ENCODE measurements around the gene FAAP20.

Gene FAAP20

DNA sequence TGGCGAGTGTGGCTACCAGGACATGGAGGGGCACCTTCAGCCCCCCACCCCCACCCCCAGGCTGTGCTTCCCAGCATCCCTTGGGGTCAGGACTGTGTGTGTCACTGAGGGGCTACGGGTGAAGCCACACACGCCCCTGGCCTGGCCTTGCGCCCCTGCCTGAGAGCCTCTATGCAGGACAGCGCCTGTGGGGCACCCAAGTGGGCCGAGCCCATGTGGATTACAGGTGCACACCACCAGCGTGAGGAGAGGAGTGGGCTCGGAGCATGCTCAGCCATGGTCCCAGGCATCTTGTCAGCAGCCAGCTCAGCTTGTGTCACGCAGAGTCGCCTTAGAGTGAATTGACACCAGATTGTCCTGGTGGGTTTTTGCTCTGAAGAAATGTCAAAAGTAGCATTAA, 27.9 kb downstream of the FAAP20 start:
- peak overlapping the region; percentile 28 for H3K18ac ChIP-seq (ENCODE audit: low read length)
- no peak overlapping the region for H2AK5ac ChIP-seq (ENCODE audit: low read length)
- H3K79me2 ChIP-seq (ENCODE audit: control insufficient read depth, insufficient read depth, low read length, poor library complexity): peaks cover 2% of the 10 kb centered on the region
- H2AFZ ChIP-seq (ENCODE audit: insufficient read depth, low read length, poor library complexity): no peak overlapping the region
- no peak overlapping the region for H3K4me2 ChIP-seq (ENCODE audit: low read length)
- no peak overlapping the region for H3K4me3 ChIP-seq (ENCODE audit: low read depth, low read length)
- no peak overlapping the region for H2BK5ac ChIP-seq (ENCODE audit: low read depth, low read length, poor library complexity)
- peak overlapping the region; percentile 30 for H4K8ac ChIP-seq (ENCODE audit: low read depth, low read length)
- H2BK120ac ChIP-seq (ENCODE audit: insufficient read depth, low read length, poor library complexity): peak overlapping the region; percentile 28
- no peak overlapping the region for H3K4ac ChIP-seq (ENCODE audit: low read depth, low read length)
- WGBS (ENCODE audit: extremely low coverage, insufficient coverage, insufficient read length): no CpG with 5 or more reads among the region's 10 CpGs
- peaks cover 2% of the 10 kb centered on the region for H3K9me3 ChIP-seq (ENCODE audit: insufficient read depth, low read depth, low read length)
- no peak overlapping the region for H3K27ac ChIP-seq (ENCODE audit: low read depth, low read length)
- H3K4me1 ChIP-seq (ENCODE audit: control insufficient read depth in 1 of 2, insufficient read depth in 2 of 2, low read length in 2 of 2): peaks cover 6 to 11% of the 10 kb centered on the region in 2 experiments
- H3K36me3 ChIP-seq (ENCODE audit: control insufficient read depth in 1 of 2, insufficient read depth in 2 of 2, low read length in 2 of 2): peaks cover 35 to 39% of the 10 kb centered on the region in 2 experiments
- no peak overlapping the region for H3K23ac ChIP-seq (ENCODE audit: low read length)
- H3K27me3 ChIP-seq (ENCODE audit: insufficient read depth, low read length): no peaks in the 10 kb centered on the region
- no peak overlapping the region for H3K9ac ChIP-seq (ENCODE audit: low read length)
- H3K14ac ChIP-seq (ENCODE audit: low read length): peak overlapping the region; percentile 28
- peak overlapping the region; percentile 25 for H4K91ac ChIP-seq (ENCODE audit: low read depth, low read length)
- peaks cover 3% of the 10 kb centered on the region for H3K79me1 ChIP-seq (ENCODE audit: low read length)
- no peak overlapping the region for H4K12ac ChIP-seq (ENCODE audit: low read depth, low read length)
- no peak overlapping the region for H2BK12ac ChIP-seq (ENCODE audit: low read length)
- no peak for DNase-seq

DNA sequence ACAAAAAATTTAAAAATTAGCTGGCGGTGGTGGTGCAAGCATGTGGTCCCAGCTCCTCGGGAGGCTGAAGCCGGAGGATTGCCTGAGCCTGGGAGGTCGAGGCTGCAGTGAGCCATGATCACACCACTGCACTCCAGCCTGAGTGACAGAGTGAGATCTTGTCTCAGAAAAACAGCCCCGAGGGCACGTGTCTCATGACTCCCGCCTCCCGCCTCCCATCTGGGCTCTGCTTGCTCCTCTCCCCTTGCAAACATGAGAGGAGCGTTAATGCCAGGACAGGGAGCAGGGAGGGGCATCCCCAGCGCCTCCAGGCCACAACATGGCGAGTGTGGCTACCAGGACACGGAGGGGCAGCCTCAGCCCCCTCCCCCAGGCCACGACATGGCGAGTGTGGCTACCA, 28.3 kb downstream of the FAAP20 start:
- Histone ChIP-seq H4K12ac (ENCODE audit: low read depth, low read length) (no peak overlapping the region), H2BK120ac (ENCODE audit: insufficient read depth, low read length, poor library complexity) (peak overlapping the region; percentile 28), H3K18ac (ENCODE audit: low read length) (peak overlapping the region; percentile 28), H3K4ac (ENCODE audit: low read depth, low read length) (no peak overlapping the region), H4K91ac (ENCODE audit: low read depth, low read length) (peak overlapping the region; percentile 25), H3K4me3 (ENCODE audit: low read depth, low read length) (no peak overlapping the region), H2BK5ac (ENCODE audit: low read depth, low read length, poor library complexity) (no peak overlapping the region), H3K79me1 (ENCODE audit: low read length) (peaks cover 3% of the 10 kb centered on the region), H2BK12ac (ENCODE audit: low read length) (no peak overlapping the region), H2AFZ (ENCODE audit: insufficient read depth, low read length, poor library complexity) (no peak overlapping the region), H3K79me2 (ENCODE audit: control insufficient read depth, insufficient read depth, low read length, poor library complexity) (peaks cover 2% of the 10 kb centered on the region), H3K23ac (ENCODE audit: low read length) (no peak overlapping the region), H3K4me1 (ENCODE audit: control insufficient read depth in 1 of 2, insufficient read depth in 2 of 2, low read length in 2 of 2) (peaks cover 6 to 11% of the 10 kb centered on the region in 2 experiments), H3K27me3 (ENCODE audit: insufficient read depth, low read length) (no peaks in the 10 kb centered on the region), H3K9ac (ENCODE audit: low read length) (no peak overlapping the region), H3K14ac (ENCODE audit: low read length) (peak overlapping the region; percentile 28), H4K8ac (ENCODE audit: low read depth, low read length) (peak overlapping the region; percentile 30), H3K36me3 (ENCODE audit: control insufficient read depth in 1 of 2, insufficient read depth in 2 of 2, low read length in 2 of 2) (peaks cover 33 to 38% of the 10 kb centered on the region in 2 experiments), H3K9me3 (ENCODE audit: insufficient read depth, low read depth, low read length) (peaks cover 2% of the 10 kb centered on the region), H3K27ac (ENCODE audit: low read depth, low read length) (no peak overlapping the region), H2AK5ac (ENCODE audit: low read length) (no peak overlapping the region), H3K4me2 (ENCODE audit: low read length) (no peak overlapping the region)
- peak; percentile 93 to 96 for DNase-seq
- WGBS (ENCODE audit: extremely low coverage, insufficient coverage, insufficient read length): no CpG with 5 or more reads among the region's 14 CpGs

DNA sequence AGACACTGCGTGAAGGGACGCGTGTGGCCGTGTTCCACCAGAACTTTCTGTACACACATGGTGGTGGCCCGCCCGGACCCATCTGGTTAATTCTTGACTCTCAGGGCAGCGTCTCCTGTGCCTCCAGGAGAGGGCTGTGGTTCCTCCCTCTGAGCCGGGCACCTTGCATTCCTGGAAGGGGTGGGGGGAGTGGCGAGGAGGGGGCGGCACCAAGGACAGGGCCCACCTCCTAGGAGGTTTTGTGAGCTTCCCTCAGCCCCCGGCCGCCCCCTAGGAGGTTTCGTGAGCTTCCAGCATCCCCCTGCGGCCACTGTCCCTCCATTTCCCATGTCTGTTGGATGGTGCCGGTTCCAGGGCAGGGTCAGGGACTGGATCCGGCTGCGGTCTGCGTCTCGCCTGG, 28.9 kb downstream of the FAAP20 start:
- Histone ChIP-seq H4K8ac (ENCODE audit: low read depth, low read length) (no peak overlapping the region), H4K91ac (ENCODE audit: low read depth, low read length) (no peak overlapping the region), H4K12ac (ENCODE audit: low read depth, low read length) (no peak overlapping the region), H3K27me3 (ENCODE audit: insufficient read depth, low read length) (no peaks in the 10 kb centered on the region), H3K79me1 (ENCODE audit: low read length) (peaks cover 3% of the 10 kb centered on the region), H2AK5ac (ENCODE audit: low read length) (no peak overlapping the region), H2BK120ac (ENCODE audit: insufficient read depth, low read length, poor library complexity) (no peak overlapping the region), H3K4me2 (ENCODE audit: low read length) (no peak overlapping the region), H2BK12ac (ENCODE audit: low read length) (no peak overlapping the region), H2AFZ (ENCODE audit: insufficient read depth, low read length, poor library complexity) (no peak overlapping the region), H3K27ac (ENCODE audit: low read depth, low read length) (no peak overlapping the region), H3K14ac (ENCODE audit: low read length) (peak overlapping the region; percentile 1), H3K18ac (ENCODE audit: low read length) (no peak overlapping the region), H3K79me2 (ENCODE audit: control insufficient read depth, insufficient read depth, low read length, poor library complexity) (peaks cover 2% of the 10 kb centered on the region), H3K4ac (ENCODE audit: low read depth, low read length) (no peak overlapping the region), H3K23ac (ENCODE audit: low read length) (no peak overlapping the region), H2BK5ac (ENCODE audit: low read depth, low read length, poor library complexity) (no peak overlapping the region), H3K36me3 (ENCODE audit: control insufficient read depth in 1 of 2, insufficient read depth in 2 of 2, low read length in 2 of 2) (peaks cover 30 to 41% of the 10 kb centered on the region in 2 experiments), H3K9me3 (ENCODE audit: insufficient read depth, low read depth, low read length) (peaks cover 2% of the 10 kb centered on the region), H3K9ac (ENCODE audit: low read length) (no peak overlapping the region), H3K4me3 (ENCODE audit: low read depth, low read length) (no peak overlapping the region), H3K4me1 (ENCODE audit: control insufficient read depth in 1 of 2, insufficient read depth in 2 of 2, low read length in 2 of 2) (peaks cover 6 to 11% of the 10 kb centered on the region in 2 experiments)
- peak in 1 of 2 donors; percentile 29 for DNase-seq
- WGBS (ENCODE audit: extremely low coverage, insufficient coverage, insufficient read length): no CpG with 5 or more reads among the region's 19 CpGs

DNA sequence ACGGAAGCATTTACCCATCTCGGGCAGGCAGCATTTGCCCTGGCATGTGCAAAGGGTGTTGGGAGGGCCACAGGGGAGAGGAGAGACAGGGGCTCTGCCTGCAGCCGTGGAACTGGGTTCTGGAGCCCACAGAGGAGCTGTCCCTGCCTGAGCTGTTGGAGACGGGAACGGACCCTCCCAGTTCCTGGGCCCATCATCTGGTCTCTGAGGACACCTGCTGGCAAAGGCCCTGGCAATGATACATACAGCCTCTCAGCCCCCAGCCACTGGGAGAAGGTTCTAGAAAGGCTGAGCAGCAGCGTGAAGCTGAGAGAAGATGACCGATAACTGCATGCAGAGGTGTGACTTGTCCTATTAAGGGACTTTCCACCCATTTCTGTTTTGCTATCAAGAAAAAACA, 31.4 kb downstream of the FAAP20 start:
- H3K14ac ChIP-seq (ENCODE audit: low read length): no peak overlapping the region
- no peak overlapping the region for H4K12ac ChIP-seq (ENCODE audit: low read depth, low read length)
- DNase-seq: no peak
- H3K4me1 ChIP-seq (ENCODE audit: control insufficient read depth in 1 of 2, insufficient read depth in 2 of 2, low read length in 2 of 2): peaks cover 6 to 15% of the 10 kb centered on the region in 2 experiments
- H3K23ac ChIP-seq (ENCODE audit: low read length): no peak overlapping the region
- no peak overlapping the region for H2BK120ac ChIP-seq (ENCODE audit: insufficient read depth, low read length, poor library complexity)
- no peak overlapping the region for H3K4me3 ChIP-seq (ENCODE audit: low read depth, low read length)
- H3K9ac ChIP-seq (ENCODE audit: low read length): no peak overlapping the region
- no peak overlapping the region for H4K91ac ChIP-seq (ENCODE audit: low read depth, low read length)
- no peak overlapping the region for H3K27ac ChIP-seq (ENCODE audit: low read depth, low read length)
- H3K9me3 ChIP-seq (ENCODE audit: insufficient read depth, low read depth, low read length): no peaks in the 10 kb centered on the region
- no peak overlapping the region for H3K18ac ChIP-seq (ENCODE audit: low read length)
- H4K8ac ChIP-seq (ENCODE audit: low read depth, low read length): no peak overlapping the region
- H3K79me1 ChIP-seq (ENCODE audit: low read length): peaks cover 3% of the 10 kb centered on the region
- no peak overlapping the region for H3K4me2 ChIP-seq (ENCODE audit: low read length)
- H2BK5ac ChIP-seq (ENCODE audit: low read depth, low read length, poor library complexity): no peak overlapping the region
- H2BK12ac ChIP-seq (ENCODE audit: low read length): no peak overlapping the region
- no CpG with 5 or more reads among the region's 7 CpGs for WGBS (ENCODE audit: extremely low coverage, insufficient coverage, insufficient read length)
- no peaks in the 10 kb centered on the region for H3K27me3 ChIP-seq (ENCODE audit: insufficient read depth, low read length)
- H3K4ac ChIP-seq (ENCODE audit: low read depth, low read length): no peak overlapping the region
- H2AK5ac ChIP-seq (ENCODE audit: low read length): no peak overlapping the region
- no peak overlapping the region for H2AFZ ChIP-seq (ENCODE audit: insufficient read depth, low read length, poor library complexity)
- peaks cover 31 to 45% of the 10 kb centered on the region in 2 experiments for H3K36me3 ChIP-seq (ENCODE audit: control insufficient read depth in 1 of 2, insufficient read depth in 2 of 2, low read length in 2 of 2)
- peaks cover 2% of the 10 kb centered on the region for H3K79me2 ChIP-seq (ENCODE audit: control insufficient read depth, insufficient read depth, low read length, poor library complexity)
